ENCODE data around the gene ZCCHC24.

- TF ChIP-seq POLR2A (IDR thresholded peaks at IDR 0.05) (no peak), CTCF (IDR thresholded peaks at IDR 0.05) (no peak)
These were observed 15.0 kb downstream of the ZCCHC24 start for GRCh38 chr10:79430325-79430905.

All from Peyer's patch (tissue), 4 donors.